ENCODE measurements around the gene PMF1.

Gene PMF1

GRCh38 chr1:156233426-156234127, 20.8 kb downstream of the PMF1 start:
- Mint-ChIP-seq H3K4me1 (ENCODE audit: low read depth) (peaks cover 16% of the 10 kb centered on the region), H3K27me3 (no peaks in the 10 kb centered on the region), H3K9me3 (no peaks in the 10 kb centered on the region), H3K4me3 (no peak overlapping the region), H3K27ac (no peak overlapping the region), H3K36me3 (ENCODE audit: low read depth) (peaks cover 91% of the 10 kb centered on the region)
- intact Hi-C loops (cut with micrococcal nuclease), result no loop called here

GRCh38 chr1:156236164-156236563, 23.4 kb downstream of the PMF1 start:
- no peak overlapping the region for H3K27ac Mint-ChIP-seq
- no peak overlapping the region for H3K4me3 Mint-ChIP-seq
- H3K27me3 Mint-ChIP-seq, result no peaks in the 10 kb centered on the region
- peaks cover 96% of the 10 kb centered on the region for H3K36me3 Mint-ChIP-seq (ENCODE audit: low read depth)
- no peaks in the 10 kb centered on the region for H3K4me1 Mint-ChIP-seq (ENCODE audit: low read depth)
- intact Hi-C loops (cut with micrococcal nuclease), result no loop called here
- no peaks in the 10 kb centered on the region for H3K9me3 Mint-ChIP-seq

GRCh38 chr1:156238248-156238647, 25.4 kb downstream of the PMF1 start:
- intact Hi-C loops (cut with micrococcal nuclease), result no loop called here
- no peaks in the 10 kb centered on the region for H3K9me3 Mint-ChIP-seq
- peaks cover 94% of the 10 kb centered on the region for H3K36me3 Mint-ChIP-seq (ENCODE audit: low read depth)

DNA sequence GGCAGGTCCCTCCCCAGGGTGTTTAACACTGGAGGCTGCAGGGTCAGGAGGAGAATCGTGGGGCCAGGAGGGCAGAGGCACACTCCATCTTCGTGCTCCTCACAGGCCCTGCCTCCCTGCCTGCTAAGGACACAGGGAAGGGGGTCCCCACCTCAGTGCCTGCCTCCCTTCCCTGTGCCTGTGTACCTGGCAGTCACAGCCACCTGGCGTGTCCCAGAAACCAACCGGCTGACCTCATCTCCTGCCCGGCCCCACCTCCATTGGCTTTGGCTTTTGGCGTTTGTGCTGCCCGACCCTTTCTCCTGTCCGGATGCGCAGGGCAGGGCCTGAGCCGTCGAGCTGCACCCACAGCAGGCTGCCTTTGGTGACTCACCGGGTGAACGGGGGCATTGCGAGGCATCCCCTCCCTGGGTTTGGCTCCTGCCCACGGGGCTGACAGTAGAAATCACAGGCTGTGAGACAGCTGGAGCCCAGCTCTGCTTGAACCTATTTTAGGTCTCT, 28.6 kb downstream of the PMF1 start:
- Mint-ChIP-seq H3K27me3 (peaks cover 22% of the 10 kb centered on the region), H3K4me1 (ENCODE audit: low read depth) (peaks cover 11% of the 10 kb centered on the region), H3K27ac (no peak overlapping the region), H3K4me3 (no peak overlapping the region), H3K9me3 (no peaks in the 10 kb centered on the region), H3K36me3 (ENCODE audit: low read depth) (peaks cover 68% of the 10 kb centered on the region)
- intact Hi-C loops (cut with micrococcal nuclease), result no loop called here

More at GRCh38 chr1:156238248-156238647, 25.4 kb downstream of the PMF1 start:
- Mint-ChIP-seq H3K27ac (no peak overlapping the region), H3K4me3 (no peak overlapping the region), H3K27me3 (no peaks in the 10 kb centered on the region), H3K4me1 (ENCODE audit: low read depth) (no peaks in the 10 kb centered on the region)

- no peak within 1 kb of the TSS for H3K4me3 Mint-ChIP-seq
- H3K9me3 Mint-ChIP-seq, result no peaks in the 10 kb centered on the region
- intact Hi-C loops (cut with micrococcal nuclease), result no loop called here
- H3K27ac Mint-ChIP-seq, result no peak within 1 kb of the TSS
- peaks cover 13% of the 10 kb centered on the region for H3K4me1 Mint-ChIP-seq (ENCODE audit: low read depth)
- H3K36me3 Mint-ChIP-seq (ENCODE audit: low read depth), result peaks cover 63% of the 10 kb centered on the region
- H3K27me3 Mint-ChIP-seq, result peaks cover 28% of the 10 kb centered on the region
Measured at GRCh38 chr1:156241926-156242325, 29.1 kb downstream of the PMF1 start, which contains the start of gene BGLAP. TSS of gene BGLAP (plus strand) at chr1:156242184. CDS start at chr1:156242232, 48 bp downstream.

DNA sequence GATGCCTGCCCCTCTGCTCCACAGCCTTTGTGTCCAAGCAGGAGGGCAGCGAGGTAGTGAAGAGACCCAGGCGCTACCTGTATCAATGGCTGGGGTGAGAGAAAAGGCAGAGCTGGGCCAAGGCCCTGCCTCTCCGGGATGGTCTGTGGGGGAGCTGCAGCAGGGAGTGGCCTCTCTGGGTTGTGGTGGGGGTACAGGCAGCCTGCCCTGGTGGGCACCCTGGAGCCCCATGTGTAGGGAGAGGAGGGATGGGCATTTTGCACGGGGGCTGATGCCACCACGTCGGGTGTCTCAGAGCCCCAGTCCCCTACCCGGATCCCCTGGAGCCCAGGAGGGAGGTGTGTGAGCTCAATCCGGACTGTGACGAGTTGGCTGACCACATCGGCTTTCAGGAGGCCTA, 29.9 kb downstream of the PMF1 start:
- peaks cover 13% of the 10 kb centered on the region for H3K4me1 Mint-ChIP-seq (ENCODE audit: low read depth)
- no peak overlapping the region for H3K4me3 Mint-ChIP-seq
- peaks cover 36% of the 10 kb centered on the region for H3K27me3 Mint-ChIP-seq
- intact Hi-C loops (cut with micrococcal nuclease), result no loop called here
- no peaks in the 10 kb centered on the region for H3K9me3 Mint-ChIP-seq
- peaks cover 57% of the 10 kb centered on the region for H3K36me3 Mint-ChIP-seq (ENCODE audit: low read depth)
- no peak overlapping the region for H3K27ac Mint-ChIP-seq

GRCh38 chr1:156244126-156244525, 31.3 kb downstream of the PMF1 start:
- Mint-ChIP-seq H3K27ac (no peak overlapping the region), H3K9me3 (no peaks in the 10 kb centered on the region), H3K4me1 (ENCODE audit: low read depth) (peaks cover 13% of the 10 kb centered on the region), H3K36me3 (ENCODE audit: low read depth) (peaks cover 48% of the 10 kb centered on the region), H3K4me3 (no peak overlapping the region), H3K27me3 (peaks cover 37% of the 10 kb centered on the region)
- intact Hi-C loops (cut with micrococcal nuclease), result no loop called here

GRCh38 chr1:156244712-156245111, 31.9 kb downstream of the PMF1 start:
- peaks cover 48% of the 10 kb centered on the region for H3K36me3 Mint-ChIP-seq (ENCODE audit: low read depth)
- intact Hi-C loops (cut with micrococcal nuclease), result no loop called here
- H3K27me3 Mint-ChIP-seq, result peaks cover 37% of the 10 kb centered on the region
- no peak overlapping the region for H3K27ac Mint-ChIP-seq
- no peaks in the 10 kb centered on the region for H3K9me3 Mint-ChIP-seq
- peaks cover 13% of the 10 kb centered on the region for H3K4me1 Mint-ChIP-seq (ENCODE audit: low read depth)
- no peak overlapping the region for H3K4me3 Mint-ChIP-seq

DNA sequence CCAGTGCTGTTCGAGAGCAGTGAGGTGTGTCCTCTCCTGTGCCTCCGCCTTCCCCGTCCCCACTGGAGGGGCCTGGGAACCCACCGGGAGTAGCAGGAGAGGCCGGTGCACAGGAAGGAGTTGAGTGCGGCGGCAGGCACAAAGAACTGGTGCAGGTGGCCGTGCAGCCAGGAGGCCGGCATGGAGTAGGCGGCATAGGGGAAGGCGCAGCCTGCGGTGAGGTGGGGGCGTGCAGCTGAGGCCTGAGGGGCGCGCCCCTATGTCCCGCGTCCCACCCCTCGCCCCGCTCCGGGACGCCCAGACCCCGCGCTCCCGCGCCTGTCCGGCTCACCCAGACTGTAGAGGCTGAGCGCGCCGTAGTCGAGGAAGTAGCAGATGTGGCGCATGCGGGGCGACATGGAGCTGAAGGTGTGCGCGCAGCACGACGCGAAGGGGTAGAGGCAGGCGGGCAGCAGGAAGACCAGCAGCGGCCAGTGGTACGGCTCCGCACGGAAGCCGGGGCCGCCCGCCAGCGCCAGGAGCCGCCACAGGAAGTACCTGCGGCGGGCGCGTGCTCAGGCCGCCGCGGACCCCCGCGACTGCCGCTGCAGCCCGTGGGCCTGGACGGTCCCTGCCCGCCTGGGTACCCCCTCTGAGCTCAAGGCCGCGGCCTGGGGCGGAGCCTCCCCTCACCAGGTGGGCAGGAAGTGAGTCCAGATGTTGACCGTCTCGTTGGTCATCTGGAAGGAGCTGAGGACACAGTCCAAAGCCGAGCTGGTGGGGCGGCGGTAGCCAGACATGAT, 32.8 kb downstream of the PMF1 start:
- Mint-ChIP-seq H3K27me3 (peaks cover 37% of the 10 kb centered on the region), H3K4me3 (peak overlapping the region; percentile 55), H3K36me3 (ENCODE audit: low read depth) (peaks cover 48% of the 10 kb centered on the region), H3K4me1 (ENCODE audit: low read depth) (peaks cover 13% of the 10 kb centered on the region), H3K27ac (no peak overlapping the region), H3K9me3 (no peaks in the 10 kb centered on the region)
- intact Hi-C loops (cut with micrococcal nuclease), result no loop called here

GRCh38 chr1:156246241-156246780, 33.5 kb downstream of the PMF1 start:
- H3K27me3 Mint-ChIP-seq, result peaks cover 37% of the 10 kb centered on the region
- H3K36me3 Mint-ChIP-seq (ENCODE audit: low read depth), result peaks cover 48% of the 10 kb centered on the region
- H3K4me1 Mint-ChIP-seq (ENCODE audit: low read depth), result peaks cover 13% of the 10 kb centered on the region
- H3K9me3 Mint-ChIP-seq, result no peaks in the 10 kb centered on the region
- H3K4me3 Mint-ChIP-seq, result no peak overlapping the region
- H3K27ac Mint-ChIP-seq, result no peak overlapping the region
- intact Hi-C loops (cut with micrococcal nuclease), result no loop called here

- Mint-ChIP-seq H3K9me3 (no peaks in the 10 kb centered on the region), H3K4me3 (no peak overlapping the region), H3K27me3 (peaks cover 37% of the 10 kb centered on the region), H3K4me1 (ENCODE audit: low read depth) (peaks cover 13% of the 10 kb centered on the region), H3K36me3 (ENCODE audit: low read depth) (peaks cover 52% of the 10 kb centered on the region), H3K27ac (no peak overlapping the region)
- intact Hi-C loops (cut with micrococcal nuclease), result no loop called here
Measured at GRCh38 chr1:156246781-156247459, 34.1 kb downstream of the PMF1 start.

DNA sequence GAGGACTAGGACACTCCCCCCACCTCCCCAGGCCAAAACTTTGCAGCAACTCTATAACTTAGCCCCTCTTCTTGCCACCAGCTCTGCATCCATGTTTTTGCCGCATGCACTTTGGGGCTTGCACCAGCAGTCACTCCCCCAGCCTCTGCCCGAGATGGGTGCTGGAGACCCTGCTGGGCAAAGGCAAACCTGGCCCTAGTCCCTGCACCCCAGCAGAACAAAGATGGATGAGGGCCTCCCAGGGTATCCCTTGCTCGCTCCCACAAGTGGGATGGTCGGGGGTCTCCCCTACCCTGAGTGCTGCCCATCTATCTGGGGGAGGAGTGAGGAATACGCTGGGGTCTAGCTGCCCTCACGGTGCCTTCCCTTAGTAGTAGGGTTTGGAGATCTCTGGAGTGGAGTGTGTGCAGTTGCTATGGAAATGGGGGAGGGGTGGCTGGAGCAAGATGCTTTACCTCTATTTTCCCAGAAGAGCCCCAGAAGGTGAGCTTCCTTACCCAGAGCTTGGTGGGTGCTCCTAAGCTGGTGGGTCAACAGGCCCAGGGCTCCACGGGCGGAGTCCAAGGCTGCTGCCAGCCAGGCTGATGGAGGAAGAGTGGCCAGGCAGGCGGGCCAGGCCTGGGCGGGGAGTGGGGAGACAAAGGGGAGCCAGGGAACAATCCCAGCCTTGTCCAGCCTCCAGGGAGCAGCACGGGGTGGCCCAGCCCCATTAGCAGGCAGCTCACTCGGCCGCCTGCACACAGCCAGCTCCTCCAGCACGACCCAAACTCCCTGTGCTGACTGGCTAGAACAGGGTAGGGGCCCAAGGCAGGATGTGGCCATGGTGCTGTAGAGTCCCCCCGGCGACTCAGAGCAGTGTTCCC, 34.9 kb downstream of the PMF1 start, which contains the start of gene PAQR6:
Gene PAQR6, minus strand, starts transcription at position 597 of the 863 bp plus-strand sequence. CDS start 1,325 bp downstream, outside the sequence.
- H3K27me3 Mint-ChIP-seq, result peaks cover 37% of the 10 kb centered on the region
- H3K9me3 Mint-ChIP-seq, result no peaks in the 10 kb centered on the region
- intact Hi-C loops (cut with micrococcal nuclease), result no loop called here
- no peak within 1 kb of the TSS for H3K4me3 Mint-ChIP-seq
- H3K36me3 Mint-ChIP-seq (ENCODE audit: low read depth), result peaks cover 52% of the 10 kb centered on the region
- H3K27ac Mint-ChIP-seq, result no peak within 1 kb of the TSS
- peaks cover 13% of the 10 kb centered on the region for H3K4me1 Mint-ChIP-seq (ENCODE audit: low read depth)

- H3K36me3 Mint-ChIP-seq (ENCODE audit: low read depth), result peaks cover 54% of the 10 kb centered on the region
- no peak overlapping the region for H3K4me3 Mint-ChIP-seq
- no peak overlapping the region for H3K27ac Mint-ChIP-seq
- intact Hi-C loops (cut with micrococcal nuclease), result no loop called here
- peaks cover 37% of the 10 kb centered on the region for H3K27me3 Mint-ChIP-seq
- H3K9me3 Mint-ChIP-seq, result no peaks in the 10 kb centered on the region
- H3K4me1 Mint-ChIP-seq (ENCODE audit: low read depth), result peaks cover 13% of the 10 kb centered on the region
Measured at GRCh38 chr1:156248323-156248683, 35.5 kb downstream of the PMF1 start.
